ENCODE results near the gene GPC6.

- TF ChIP-seq POLR2A (IDR thresholded peaks at IDR 0.05; ENCODE audit: low read depth, low read length) (no peak), TAF1 (IDR thresholded peaks at IDR 0.05; ENCODE audit: borderline replicate concordance, low read depth, low read length) (no peak), POLR2AphosphoS5 (IDR thresholded peaks at IDR 0.05; ENCODE audit: low read depth, low read length) (no peak)
Measured at GRCh38 chr13:94433055-94433961, 1206.7 kb downstream of the GPC6 start.
